Small intestine (tissue), 7 donors: ENCODE data around the gene SORL1. TPM values are rescaled to one million over a fixed set of nuclear protein-coding genes. Genes with fewer than 3 reads are reported as not detected.
A peak's percentile ranks its signal among the peaks of the same experiment; 100 is the strongest.

Source experiments
- DNase-seq, 2 donors: peaks; one replicate each; pipeline versions ENCODE4 v3.0.0 to v3.0.0-alpha.2; 2013
- FAIRE-seq: peaks from 2 replicates; lab custom pipeline; 2012; peaks lifted over from hg19 to GRCh38; lab: Jason Lieb, UNC
- H3K27ac ChIP-seq, 3 donors: one replicate each; pipeline ENCODE4 v1.5.1; 2013; ENCODE audit warnings: low read length in 2 of 3, mild to moderate bottlenecking in 2 of 3, control low read depth in 1 of 3, inconsistent platforms in 1 of 3, low read depth in 1 of 3, moderate library complexity in 1 of 3
- H3K27me3 ChIP-seq, 3 donors: one replicate each; pipeline ENCODE4 v1.6.1; 2013; ENCODE audit warnings: low read length in 3 of 3, inconsistent platforms in 1 of 3; ENCODE audit not compliant: control insufficient read depth in 3 of 3, insufficient read depth in 3 of 3
- H3K36me3 ChIP-seq, 3 donors: one replicate each; pipeline ENCODE4 v1.6.1; 2013; ENCODE audit warnings: low read length in 3 of 3, inconsistent platforms in 1 of 3, low read depth in 1 of 3, mild to moderate bottlenecking in 1 of 3, moderate library complexity in 1 of 3; ENCODE audit not compliant: control insufficient read depth in 3 of 3, insufficient read depth in 2 of 3
- H3K4me1 ChIP-seq, 3 donors: one replicate each; pipeline ENCODE4 v1.6.1; 2013; ENCODE audit warnings: low read length in 2 of 3, inconsistent platforms in 1 of 3, low read depth in 1 of 3, mild to moderate bottlenecking in 1 of 3, moderate library complexity in 1 of 3; ENCODE audit not compliant: control insufficient read depth in 3 of 3, insufficient read depth in 2 of 3
- H3K4me3 ChIP-seq, 3 donors: one replicate each; pipeline ENCODE4 v1.5.1; 2013; ENCODE audit warnings: low read length in 3 of 3, control low read depth in 1 of 3, inconsistent platforms in 1 of 3, low read depth in 1 of 3, mild to moderate bottlenecking in 1 of 3, moderate library complexity in 1 of 3
- H3K9me3 ChIP-seq, 2 donors: one replicate each; pipeline ENCODE4 v1.6.1; 2013; ENCODE audit warnings: low read depth in 1 of 2, low read length in 1 of 2; ENCODE audit not compliant: control insufficient read depth in 2 of 2, insufficient read depth in 1 of 2
- WGBS, 3 donors: extraction: QIAGEN DNeasy Blood & Tissue Kit; methylation state at CpG; one replicate each; pipeline ENCODE4 v1.1.7; 2013; 5-methylcytosine and 5-hydroxymethylcytosine counted together
- polyA plus RNA-seq, 4 donors: library from polyadenylated mRNA; stranded (reverse) in 3 of 4; unstranded in 1 of 4; fragments of 200-250 nt in 3 of 4; fragments of 120-200 nt in 1 of 4; gene quantifications; one replicate each; pipeline versions ENCODE4 v1.2.1 to v1.2.3, GENCODE V29; 2013
- donor health status: healthy with polysubstance abuse.
- donor health status: control.
- donor health status: control.
- donor health status: Bipolar disorder and iron deficiency.
- donor health status: healthy.

SORL1 gene
- polyA plus RNA-seq, 4 donors: 4.6 to 64.5 (median 5.8) TPM

DNA sequence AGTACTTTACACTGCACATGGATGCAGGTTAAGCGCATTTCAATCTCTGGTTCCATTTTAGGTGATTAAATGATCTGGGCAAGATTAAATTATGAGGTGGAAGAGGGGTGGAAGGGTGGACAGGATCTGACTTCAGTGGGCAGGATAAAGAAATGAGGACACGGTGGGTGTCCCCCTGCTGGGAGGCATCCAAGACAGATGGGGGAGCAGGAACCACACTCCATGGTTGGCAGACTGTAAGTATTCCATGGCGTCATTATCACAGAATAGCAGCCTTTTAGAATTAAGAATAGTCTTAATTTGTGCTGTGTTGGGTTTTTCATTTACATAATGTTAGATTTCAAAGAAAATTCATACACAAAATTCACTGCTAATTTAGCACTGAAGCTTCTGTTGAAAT is 7.6 kb upstream of the SORL1 start:
- Histone ChIP-seq H3K36me3 (no peaks in the 10 kb centered on the region), H3K4me1 (peaks cover 0 to 8% (median 0%) of the 10 kb centered on the region in 3 donors), H3K9me3 (peaks cover 0 to 5% of the 10 kb centered on the region in 2 donors), H3K27ac (no peak overlapping the region), H3K4me3 (no peak overlapping the region), H3K27me3 (no peaks in the 10 kb centered on the region)
- no peak for FAIRE-seq
- no peak for DNase-seq
- WGBS, 3 donors: 82 to 94% (median 84%) methylated on average over 3 of the region's 3 CpGs

DNA sequence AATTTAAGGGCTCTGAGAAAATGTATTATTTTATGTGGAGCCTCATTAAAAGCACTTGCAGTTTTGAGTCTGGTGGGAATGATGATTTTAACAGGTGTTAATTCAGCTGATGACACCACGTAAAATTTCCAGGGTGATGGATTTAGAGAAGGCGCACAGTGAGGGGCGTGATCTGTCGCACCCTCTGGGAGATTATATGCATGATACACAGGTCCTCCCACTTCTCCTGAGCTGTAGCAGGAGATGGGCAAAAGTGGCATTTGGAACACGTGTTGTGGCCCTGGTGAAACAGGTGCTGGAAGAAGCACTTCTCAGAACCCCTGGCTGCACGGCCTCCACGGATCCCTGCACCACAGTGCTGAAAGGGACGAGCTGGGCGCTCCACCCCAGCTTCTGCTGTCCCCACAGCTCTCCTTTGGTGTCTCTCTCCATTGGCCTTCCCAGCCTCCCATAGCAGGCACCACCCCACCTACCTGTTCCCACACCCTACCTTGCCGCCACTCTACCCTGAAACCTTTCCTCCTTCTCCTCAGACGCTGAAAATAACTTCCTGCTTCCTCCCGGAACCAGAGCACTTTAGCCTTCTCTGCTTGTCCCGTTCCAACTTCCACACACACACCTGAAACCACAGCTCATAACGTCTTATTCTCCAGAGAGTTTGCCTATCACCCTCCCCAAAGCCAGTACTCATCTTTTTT is 6.9 kb upstream of the SORL1 start:
- DNase-seq: peak in 1 of 2 donors; percentile 44
- no peak overlapping the region for H3K27ac ChIP-seq
- peaks cover 0 to 8% (median 3%) of the 10 kb centered on the region in 3 donors for H3K4me1 ChIP-seq
- no peaks in the 10 kb centered on the region for H3K36me3 ChIP-seq
- no peak for FAIRE-seq
- WGBS, 3 donors: 66 to 73% (median 66%) methylated on average over 13 to 14 of the region's 14 CpGs
- no peaks in the 10 kb centered on the region for H3K27me3 ChIP-seq
- no peak overlapping the region for H3K4me3 ChIP-seq
- H3K9me3 ChIP-seq: peaks cover 0 to 5% of the 10 kb centered on the region in 2 donors

DNA sequence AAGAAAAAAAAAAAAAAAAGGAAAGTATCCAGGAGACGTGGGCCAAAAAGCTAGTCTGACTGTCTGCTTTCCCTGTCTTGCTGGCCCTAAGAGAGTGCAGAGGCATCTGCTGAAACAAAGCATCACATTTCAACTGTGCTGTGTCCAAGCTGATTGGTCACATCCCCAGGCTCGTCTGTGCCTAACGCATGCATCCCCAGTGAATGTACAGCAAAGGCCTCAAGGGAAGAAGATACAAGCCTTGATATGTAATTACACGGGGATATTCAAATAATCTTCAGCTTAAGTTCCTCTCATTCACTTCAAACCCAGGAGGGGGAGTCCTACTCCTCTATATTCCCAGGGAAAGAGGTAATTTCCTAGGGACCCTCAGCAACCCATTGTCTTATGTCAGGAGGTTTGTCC is 5.4 kb upstream of the SORL1 start:
- Histone ChIP-seq H3K36me3 (no peaks in the 10 kb centered on the region), H3K27ac (no peak overlapping the region), H3K4me1 (peaks cover 3 to 22% (median 3%) of the 10 kb centered on the region in 3 donors), H3K4me3 (no peak overlapping the region), H3K9me3 (peaks cover 0 to 5% of the 10 kb centered on the region in 2 donors), H3K27me3 (no peaks in the 10 kb centered on the region)
- WGBS, 3 donors: 61 to 76% (median 75%) methylated on average over 3 to 4 of the region's 4 CpGs
- peak in 1 of 2 donors; percentile 6 for DNase-seq
- FAIRE-seq: no peak

GRCh38 chr11:121448011-121448410 is 4.1 kb upstream of the SORL1 start:
- Histone ChIP-seq H3K9me3 (peaks cover 0 to 5% of the 10 kb centered on the region in 2 donors), H3K4me3 (no peak overlapping the region), H3K27ac (peak overlapping the region in 1 of 3 donors; percentile 74), H3K4me1 (peaks cover 3 to 22% (median 3%) of the 10 kb centered on the region in 3 donors), H3K36me3 (no peaks in the 10 kb centered on the region), H3K27me3 (peaks cover 0 to 4% (median 0%) of the 10 kb centered on the region in 3 donors)
- 93 to 96% (median 96%) methylated on average over 4 of the region's 4 CpGs for WGBS, 3 donors
- DNase-seq: no peak
- no peak for FAIRE-seq

DNA sequence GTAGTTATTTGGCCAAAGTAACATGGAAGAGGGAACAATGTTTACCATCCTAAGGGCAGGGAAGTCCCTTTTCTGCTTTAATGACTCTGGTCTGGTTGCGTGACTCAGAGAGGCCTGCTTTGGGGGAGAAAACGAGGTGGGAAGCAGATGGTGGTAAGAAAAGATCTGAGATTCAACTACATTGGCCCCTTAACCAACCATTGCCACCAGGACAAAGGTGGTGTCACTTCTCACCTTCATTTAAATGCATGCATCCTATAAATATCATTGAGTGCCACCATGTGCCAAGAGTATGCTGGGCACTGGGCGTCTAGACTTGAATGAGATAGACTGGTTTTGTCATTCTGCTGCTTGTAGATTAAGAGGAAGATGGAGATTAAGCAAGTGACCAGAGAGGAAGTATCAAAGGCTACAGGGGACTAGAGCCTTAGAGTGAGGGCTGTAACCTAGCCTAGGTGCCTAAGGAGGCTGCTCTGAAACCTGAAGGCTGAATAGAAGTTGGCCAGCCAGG is 3.6 kb upstream of the SORL1 start:
- Histone ChIP-seq H3K36me3 (no peaks in the 10 kb centered on the region), H3K27ac (peak overlapping the region in 1 of 3 donors; percentile 74), H3K4me1 (peaks cover 3 to 22% (median 3%) of the 10 kb centered on the region in 3 donors), H3K9me3 (peaks cover 0 to 5% of the 10 kb centered on the region in 2 donors), H3K27me3 (peaks cover 0 to 4% (median 0%) of the 10 kb centered on the region in 3 donors), H3K4me3 (no peak overlapping the region)
- 68 to 72% (median 69%) methylated on average over 3 of the region's 3 CpGs for WGBS, 3 donors
- FAIRE-seq: no peak
- DNase-seq: peak in 1 of 2 donors; percentile 8

DNA sequence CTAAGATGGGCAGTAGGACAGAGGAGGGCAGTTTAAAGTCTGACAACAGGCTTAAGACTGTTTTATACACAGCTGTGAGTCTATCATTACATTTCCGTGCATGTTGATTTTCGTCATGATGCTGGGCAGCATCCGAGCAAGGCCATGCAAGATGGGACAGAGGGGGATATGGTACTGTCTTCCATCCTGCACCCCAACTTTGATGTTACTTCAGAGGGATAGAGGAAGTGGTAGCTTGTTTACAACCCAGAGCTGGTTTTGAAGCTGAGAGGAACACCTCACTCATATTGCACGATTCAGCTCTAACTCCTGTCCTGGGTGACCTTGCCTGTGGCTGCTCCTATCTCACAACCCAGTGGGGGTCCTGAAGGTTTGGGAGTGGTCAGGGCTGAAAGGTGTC is 3.0 kb upstream of the SORL1 start:
- Histone ChIP-seq H3K27me3 (peaks cover 0 to 4% (median 0%) of the 10 kb centered on the region in 3 donors), H3K36me3 (no peaks in the 10 kb centered on the region), H3K4me3 (no peak overlapping the region), H3K9me3 (peaks cover 0 to 5% of the 10 kb centered on the region in 2 donors), H3K27ac (peak overlapping the region in 1 of 3 donors; percentile 74), H3K4me1 (peaks cover 3 to 27% (median 3%) of the 10 kb centered on the region in 3 donors)
- FAIRE-seq (no peak), DNase-seq (no peak)
- WGBS, 3 donors: 80 to 95% (median 86%) methylated on average over 4 of the region's 4 CpGs

GRCh38 chr11:121449626-121450025 is 2.5 kb upstream of the SORL1 start:
- FAIRE-seq: no peak
- peaks cover 3 to 28% (median 3%) of the 10 kb centered on the region in 3 donors for H3K4me1 ChIP-seq

GRCh38 chr11:121450401-121450800 is 1.7 kb upstream of the SORL1 start:
- Histone ChIP-seq H3K36me3 (no peaks in the 10 kb centered on the region), H3K4me3 (no peak overlapping the region), H3K4me1 (peaks cover 3 to 26% (median 3%) of the 10 kb centered on the region in 3 donors), H3K27ac (peak overlapping the region; percentile 47 to 87 (median 84)), H3K27me3 (peaks cover 0 to 4% (median 0%) of the 10 kb centered on the region in 3 donors), H3K9me3 (peaks cover 0 to 5% of the 10 kb centered on the region in 2 donors)
- WGBS, 3 donors: 52 to 74% (median 69%) methylated on average over 1 of the region's 1 CpG
- DNase-seq (no peak), FAIRE-seq (no peak)

More at GRCh38 chr11:121449626-121450025, 2.5 kb upstream of the SORL1 start:
- Histone ChIP-seq H3K27ac (peak overlapping the region in 1 of 3 donors; percentile 71), H3K36me3 (no peaks in the 10 kb centered on the region), H3K9me3 (peaks cover 0 to 5% of the 10 kb centered on the region in 2 donors), H3K4me3 (no peak overlapping the region), H3K27me3 (peaks cover 0 to 4% (median 0%) of the 10 kb centered on the region in 3 donors)
- no peak for DNase-seq
- WGBS, 3 donors: 86 to 90% (median 88%) methylated on average over 2 of the region's 2 CpGs
